ENCODE results near the gene MPHOSPH8.

MPHOSPH8 gene

DNA sequence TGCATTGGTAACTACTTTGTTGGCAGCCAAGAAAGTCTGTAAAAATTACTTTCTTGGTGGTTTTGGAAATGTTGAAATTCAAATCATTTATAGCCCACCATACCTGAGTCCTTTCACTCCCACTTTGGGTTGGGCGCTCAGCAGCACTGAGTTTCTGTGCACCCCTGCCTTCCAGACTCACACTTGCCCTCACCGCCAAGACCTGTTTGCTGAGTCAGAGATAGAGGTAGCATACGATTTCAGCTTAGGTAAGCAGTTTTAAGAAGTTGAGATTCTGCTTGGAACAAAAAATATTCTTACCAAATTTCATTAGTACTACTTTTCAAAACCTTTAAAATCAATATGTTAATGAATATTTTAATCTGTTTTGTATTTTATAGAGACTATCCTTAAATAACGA lies 12.6 kb downstream of the MPHOSPH8 start:
- TF ChIP-seq SIN3A (IDR thresholded peaks at IDR 0.05; ENCODE audit: borderline replicate concordance, insufficient read depth, low read length) (no peak), FOXP2 (optimal IDR thresholded peaks at IDR 0.05; ENCODE audit: borderline replicate concordance, extremely low read depth, extremely low read length, insufficient read depth) (no peak), TAF1 (IDR thresholded peaks at IDR 0.05; ENCODE audit: borderline replicate concordance, insufficient read depth, low read length) (no peak), POLR2AphosphoS5 (IDR thresholded peaks at IDR 0.05; ENCODE audit: low read depth, low read length) (no peak)
- TF ChIP-seq, protein P1, sequence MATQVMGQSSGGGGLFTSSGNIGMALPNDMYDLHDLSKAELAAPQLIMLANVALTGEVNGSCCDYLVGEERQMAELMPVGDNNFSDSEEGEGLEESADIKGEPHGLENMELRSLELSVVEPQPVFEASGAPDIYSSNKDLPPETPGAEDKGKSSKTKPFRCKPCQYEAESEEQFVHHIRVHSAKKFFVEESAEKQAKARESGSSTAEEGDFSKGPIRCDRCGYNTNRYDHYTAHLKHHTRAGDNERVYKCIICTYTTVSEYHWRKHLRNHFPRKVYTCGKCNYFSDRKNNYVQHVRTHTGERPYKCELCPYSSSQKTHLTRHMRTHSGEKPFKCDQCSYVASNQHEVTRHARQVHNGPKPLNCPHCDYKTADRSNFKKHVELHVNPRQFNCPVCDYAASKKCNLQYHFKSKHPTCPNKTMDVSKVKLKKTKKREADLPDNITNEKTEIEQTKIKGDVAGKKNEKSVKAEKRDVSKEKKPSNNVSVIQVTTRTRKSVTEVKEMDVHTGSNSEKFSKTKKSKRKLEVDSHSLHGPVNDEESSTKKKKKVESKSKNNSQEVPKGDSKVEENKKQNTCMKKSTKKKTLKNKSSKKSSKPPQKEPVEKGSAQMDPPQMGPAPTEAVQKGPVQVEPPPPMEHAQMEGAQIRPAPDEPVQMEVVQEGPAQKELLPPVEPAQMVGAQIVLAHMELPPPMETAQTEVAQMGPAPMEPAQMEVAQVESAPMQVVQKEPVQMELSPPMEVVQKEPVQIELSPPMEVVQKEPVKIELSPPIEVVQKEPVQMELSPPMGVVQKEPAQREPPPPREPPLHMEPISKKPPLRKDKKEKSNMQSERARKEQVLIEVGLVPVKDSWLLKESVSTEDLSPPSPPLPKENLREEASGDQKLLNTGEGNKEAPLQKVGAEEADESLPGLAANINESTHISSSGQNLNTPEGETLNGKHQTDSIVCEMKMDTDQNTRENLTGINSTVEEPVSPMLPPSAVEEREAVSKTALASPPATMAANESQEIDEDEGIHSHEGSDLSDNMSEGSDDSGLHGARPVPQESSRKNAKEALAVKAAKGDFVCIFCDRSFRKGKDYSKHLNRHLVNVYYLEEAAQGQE (IDR thresholded peaks at IDR 0.05; ENCODE audit: insufficient read depth in 1 of 2, low read depth in 2 of 2, low read length in 2 of 2), result no peak

DNA sequence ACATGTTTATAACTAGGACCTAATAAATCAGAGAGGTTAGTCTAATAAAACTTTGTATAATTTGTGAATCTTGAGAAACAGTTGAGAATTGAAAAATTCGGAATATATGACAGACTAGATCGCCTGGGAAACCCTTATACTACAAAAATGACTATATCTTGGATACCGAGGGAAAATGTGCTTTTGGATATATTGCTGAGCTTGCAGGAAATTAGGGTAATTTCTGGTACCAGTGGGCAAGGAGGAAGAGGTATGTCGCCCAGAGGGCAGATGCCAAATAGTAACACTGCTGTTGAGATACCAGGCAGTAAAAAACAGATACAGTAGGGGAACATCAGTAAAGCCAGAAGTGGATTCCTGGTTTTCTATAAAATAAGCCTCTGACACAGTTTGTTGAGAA lies 17.3 kb downstream of the MPHOSPH8 start:
- TF ChIP-seq POLR2AphosphoS5 (IDR thresholded peaks at IDR 0.05; ENCODE audit: low read depth, low read length) (no peak), FOXP2 (optimal IDR thresholded peaks at IDR 0.05; ENCODE audit: borderline replicate concordance, extremely low read depth, extremely low read length, insufficient read depth) (no peak), TAF1 (IDR thresholded peaks at IDR 0.05; ENCODE audit: borderline replicate concordance, insufficient read depth, low read length) (no peak), SIN3A (IDR thresholded peaks at IDR 0.05; ENCODE audit: borderline replicate concordance, insufficient read depth, low read length) (no peak)
- TF ChIP-seq, protein P1 (IDR thresholded peaks at IDR 0.05; ENCODE audit: insufficient read depth in 1 of 2, low read depth in 2 of 2, low read length in 2 of 2), result no peak

DNA sequence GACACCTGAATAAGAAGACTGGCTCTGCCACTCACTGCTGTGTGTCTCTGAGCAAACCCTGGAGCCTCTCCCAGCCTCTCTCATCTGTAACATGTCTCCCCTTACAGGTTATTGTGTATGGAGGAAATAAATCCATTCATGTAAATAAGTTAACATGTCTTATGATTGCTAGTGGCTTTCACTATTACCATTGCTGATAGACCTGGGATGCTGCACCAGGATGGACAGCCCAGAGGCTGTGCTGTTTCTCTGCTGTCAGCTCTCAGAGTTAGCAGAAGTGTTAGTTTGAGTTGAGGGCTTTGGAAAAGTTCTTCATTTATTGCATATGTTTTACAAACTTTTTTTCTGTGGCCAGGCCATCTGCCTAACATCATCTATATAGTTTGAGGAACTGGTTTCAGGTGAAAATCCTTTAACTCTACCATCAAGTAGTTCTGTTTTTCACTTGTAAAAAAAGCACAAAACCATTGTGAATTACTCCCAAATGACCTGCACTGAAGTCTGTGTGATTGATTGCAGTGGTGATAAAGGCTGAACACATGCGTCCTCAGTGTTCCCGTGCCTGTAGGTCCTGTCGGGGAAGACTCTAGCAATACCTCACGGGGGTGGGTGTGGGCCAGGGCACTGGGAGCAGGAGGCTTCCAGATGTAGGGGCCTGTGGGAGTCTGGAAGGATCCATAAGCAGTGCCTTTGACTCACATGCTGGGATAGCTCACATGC lies 24.6 kb downstream of the MPHOSPH8 start:
- TF ChIP-seq TAF1 (IDR thresholded peaks at IDR 0.05; ENCODE audit: borderline replicate concordance, insufficient read depth, low read length) (no peak), POLR2AphosphoS5 (IDR thresholded peaks at IDR 0.05; ENCODE audit: low read depth, low read length) (no peak), SIN3A (IDR thresholded peaks at IDR 0.05; ENCODE audit: borderline replicate concordance, insufficient read depth, low read length) (no peak), FOXP2 (optimal IDR thresholded peaks at IDR 0.05; ENCODE audit: borderline replicate concordance, extremely low read depth, extremely low read length, insufficient read depth) (no peak)
- TF ChIP-seq, protein P1 (IDR thresholded peaks at IDR 0.05; ENCODE audit: insufficient read depth in 1 of 2, low read depth in 2 of 2, low read length in 2 of 2), result no peak

DNA sequence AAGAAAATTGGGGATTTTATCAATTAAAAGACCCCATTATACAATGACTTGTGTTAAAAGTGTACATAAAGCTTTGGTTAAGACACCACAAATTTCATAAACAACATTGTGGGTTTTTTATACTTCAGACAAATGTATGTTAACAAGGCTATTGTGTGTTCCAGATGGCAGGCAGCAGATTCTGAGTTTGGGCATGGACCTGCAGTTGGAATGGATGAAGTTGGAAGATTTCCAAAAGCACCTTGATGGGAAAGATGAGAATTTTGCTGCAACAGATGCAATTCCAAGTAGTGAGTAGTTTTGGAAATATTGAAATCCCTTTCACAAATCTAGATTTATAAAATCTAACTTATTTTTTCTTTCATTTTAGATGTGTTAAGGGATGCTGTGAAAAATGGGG lies 25.4 kb downstream of the MPHOSPH8 start:
- no peak for TF ChIP-seq POLR2AphosphoS5 (IDR thresholded peaks at IDR 0.05; ENCODE audit: low read depth, low read length)
- no peak for TF ChIP-seq TAF1 (IDR thresholded peaks at IDR 0.05; ENCODE audit: borderline replicate concordance, insufficient read depth, low read length)
- TF ChIP-seq, protein P1 (IDR thresholded peaks at IDR 0.05; ENCODE audit: insufficient read depth in 1 of 2, low read depth in 2 of 2, low read length in 2 of 2), result no peak
- TF ChIP-seq FOXP2 (optimal IDR thresholded peaks at IDR 0.05; ENCODE audit: borderline replicate concordance, extremely low read depth, extremely low read length, insufficient read depth), result no peak
- no peak for TF ChIP-seq SIN3A (IDR thresholded peaks at IDR 0.05; ENCODE audit: borderline replicate concordance, insufficient read depth, low read length)
